AG04449 (cell line): ENCODE measurements around the gene ZNF564.

ENCODE experiments used
- CTCF ChIA-PET: fragments of 350-600 bp; formaldehyde crosslinking; extraction: SDS; loops from one replicate; lab custom pipeline; 2021; ENCODE audit warnings: antibody characterized with exemption; lab: Yijun Ruan, JAX
- POLR2A ChIA-PET: fragments of 400-600, 350-600 bp; formaldehyde crosslinking; extraction: SDS; loops from one replicate; lab custom pipeline; 2020; ENCODE audit warnings: antibody characterized with exemption, inconsistent platforms; lab: Yijun Ruan, JAX
- DNase-seq: peaks from one replicate; pipeline ENCODE4 v3.0.0-alpha.2; 2010; ENCODE audit warnings: low read depth, low spot score
- H3K4me3 ChIP-seq: 2 replicates; pipeline ENCODE4 v1.5.1; 2011; ENCODE audit warnings: low read depth, mild to moderate bottlenecking, control low read depth, low read length
- CTCF ChIP-seq: IDR thresholded peaks from one replicate; pipeline ENCODE4 v1.5.1; 2011; ENCODE audit warnings: mild to moderate bottlenecking, moderate library complexity, low read length, control low read depth, inconsistent platforms; ENCODE audit not compliant: insufficient read depth; ENCODE audit errors: missing control alignments

Gene ZNF564

GRCh38 chr19:12551060-12551832 is at the start of gene ZNF564:
Gene ZNF564, minus strand, starts transcription at chr19:12551482. Its CDS starts 150 bp downstream, at chr19:12551332.
- POLR2A ChIA-PET, result no interaction called here
- DNase-seq, result peak; percentile 89
- CTCF ChIA-PET, result interaction anchor here (0.8 to 1.8 kb wide), 4 partner anchors 13 to 460 kb away, joined by 3 to 5 read pairs (median 4); no protein-coding TSS in a partner anchor
- TF ChIP-seq CTCF, result no peak
- H3K4me3 ChIP-seq, result peak within 1 kb of the TSS; percentile 92

GRCh38 chr19:12597594-12597993 is 46.3 kb upstream of the ZNF564 start:
- no peak for TF ChIP-seq CTCF
- POLR2A ChIA-PET, result no interaction called here
- CTCF ChIA-PET, result no interaction called here

GRCh38 chr19:12596927-12597548 is 45.8 kb upstream of the ZNF564 start:
- no peak for DNase-seq
- no peak overlapping the region for H3K4me3 ChIP-seq
- POLR2A ChIA-PET, result no interaction called here
- CTCF ChIA-PET, result interaction anchor here (1.5 kb wide), 1 partner anchor 33 kb away, joined by 4 read pairs; no protein-coding TSS in a partner anchor
- no peak for TF ChIP-seq CTCF

More at GRCh38 chr19:12597594-12597993, 46.3 kb upstream of the ZNF564 start:
- H3K4me3 ChIP-seq, result no peak overlapping the region
- no peak for DNase-seq

- no peak overlapping the region for H3K4me3 ChIP-seq
- no peak for TF ChIP-seq CTCF
- no peak for DNase-seq
- ChIA-PET POLR2A (no interaction called here), CTCF (interaction anchor here (1.5 kb wide), 1 partner anchor 33 kb away, joined by 4 read pairs; no protein-coding TSS in a partner anchor)
Observed at GRCh38 chr19:12596485-12596884, 45.2 kb upstream of the ZNF564 start.

GRCh38 chr19:12581100-12581499 is 29.8 kb upstream of the ZNF564 start:
- POLR2A ChIA-PET, result no interaction called here
- CTCF ChIA-PET, result interaction anchor here (0.9 to 1.3 kb wide), 2 partner anchors 11 to 18 kb away, joined by 3 to 4 read pairs; no protein-coding TSS in a partner anchor
- no peak for TF ChIP-seq CTCF
- no peak for DNase-seq
- H3K4me3 ChIP-seq, result no peak overlapping the region

- CTCF ChIA-PET, result interaction anchor here (1.3 kb wide), 1 partner anchor 10 kb away, joined by 3 read pairs; no protein-coding TSS in a partner anchor
- no peak for TF ChIP-seq CTCF
- peak; percentile 59 for DNase-seq
- H3K4me3 ChIP-seq, result no peak overlapping the region
- POLR2A ChIA-PET, result no interaction called here
Observed at GRCh38 chr19:12580180-12580694, 29.0 kb upstream of the ZNF564 start.
